H1 (cell line): Measurements from ENCODE around the gene CADM2. TPM values are rescaled to one million over a fixed set of nuclear protein-coding genes. Genes with fewer than 3 reads are reported as not detected.

Source experiments
- CTCF ChIA-PET: fragments of 300-600 bp; sonication (Branson Sonifier 250); formaldehyde crosslinking; loops from one replicate; lab custom pipeline; 2021; ENCODE audit not compliant: partially characterized antibody; lab: Charles Lee
- POLR2A ChIA-PET: fragments of 300-600 bp; sonication (Branson Sonifier 250); formaldehyde crosslinking; loops from one replicate; lab custom pipeline; 2021; ENCODE audit warnings: inconsistent platforms; ENCODE audit not compliant: partially characterized antibody; lab: Charles Lee
- DNase-seq, 2 experiments: peaks; one replicate each; pipeline versions ENCODE4 v3.0.0 to v3.0.0-alpha.2; 2010 to 2022; ENCODE audit warnings: low spot score in 2 of 2, low read depth in 1 of 2, mixed read lengths in 1 of 2
- FAIRE-seq: peaks from 2 replicates; lab custom pipeline; 2011; peaks lifted over from hg19 to GRCh38; lab: Jason Lieb, UNC
- H2AFZ ChIP-seq: 2 replicates; pipeline ENCODE4 v1.8.1; 2012; ENCODE audit warnings: low read length, inconsistent platforms
- H2AK5ac ChIP-seq: 2 replicates; pipeline ENCODE4 v1.6.1; 2013; ENCODE audit warnings: low read depth, low read length
- H2BK120ac ChIP-seq: replicated peaks from 2 replicates; pipeline ENCODE3; 2013; ENCODE audit warnings: low read depth, low read length, inconsistent platforms
- H2BK12ac ChIP-seq: 2 replicates; pipeline ENCODE4 v1.6.1; 2013; ENCODE audit warnings: low read depth, low read length
- H2BK15ac ChIP-seq: 2 replicates; pipeline ENCODE4 v1.6.1; 2013; ENCODE audit warnings: low read length
- H2BK20ac ChIP-seq: 2 replicates; pipeline ENCODE4 v1.6.1; 2013; ENCODE audit warnings: low read length
- H2BK5ac ChIP-seq: 2 replicates; pipeline ENCODE4 v1.6.1; 2013; ENCODE audit warnings: low read depth, low read length
- H3K14ac ChIP-seq: 2 replicates; pipeline ENCODE4 v1.6.1; 2013; ENCODE audit warnings: inconsistent platforms; ENCODE audit not compliant: insufficient read length
- H3K18ac ChIP-seq: 2 replicates; pipeline ENCODE4 v1.6.1; 2013; ENCODE audit warnings: low read length; ENCODE audit errors: extremely low read depth
- H3K23ac ChIP-seq: 2 replicates; pipeline ENCODE4 v1.6.1; 2013; ENCODE audit warnings: inconsistent platforms; ENCODE audit not compliant: insufficient read length
- H3K23me2 ChIP-seq: 2 replicates; pipeline ENCODE4 v1.6.1; 2013; ENCODE audit warnings: low read depth, low read length
- H3K27ac ChIP-seq: 2 replicates; pipeline ENCODE4 v1.6.1; 2011; ENCODE audit warnings: low read depth, low read length, inconsistent platforms
- H3K27me3 ChIP-seq, 4 experiments: replicated peaks in 1 of 4; 1 replicate in 1 of 4; 2 replicates in 3 of 4; pipeline versions ENCODE4 v1.6.1 to v1.8.1; 2011 to 2013; ENCODE audit warnings: low read length in 3 of 4, mild to moderate bottlenecking in 3 of 4, inconsistent platforms in 2 of 4, mixed read lengths in 2 of 4, moderate library complexity in 1 of 4; ENCODE audit not compliant: control insufficient read depth in 3 of 4, insufficient read depth in 3 of 4; ENCODE audit errors: extremely low read depth in 1 of 4
- H3K36me3 ChIP-seq, 4 experiments: 2 replicates each; pipeline versions ENCODE4 v1.6.1 to v1.8.1; 2011 to 2013; ENCODE audit warnings: mild to moderate bottlenecking in 4 of 4, low read length in 3 of 4, moderate library complexity in 2 of 4, control low read depth in 1 of 4, inconsistent platforms in 1 of 4; ENCODE audit not compliant: insufficient read depth in 4 of 4, control insufficient read depth in 2 of 4
- H3K4ac ChIP-seq: replicated peaks from 2 replicates; pipeline ENCODE3; 2013; ENCODE audit warnings: low read length, low read depth, mixed read lengths, inconsistent platforms; ENCODE audit not compliant: insufficient read length
- H3K4me1 ChIP-seq, 4 experiments: replicated peaks in 1 of 4; 1 replicate in 1 of 4; 2 replicates in 3 of 4; pipeline versions ENCODE4 v1.6.1 to v1.8.1; 2011 to 2013; ENCODE audit warnings: low read length in 3 of 4, inconsistent platforms in 2 of 4, mixed read lengths in 1 of 4; ENCODE audit not compliant: insufficient read depth in 4 of 4, control insufficient read depth in 3 of 4
- H3K4me2 ChIP-seq, 2 experiments: 2 replicates each; pipeline versions ENCODE4 v1.6.1 to v1.8.1; 2011 to 2013; ENCODE audit warnings: low read depth in 2 of 2, low read length in 2 of 2, control low read depth in 1 of 2, inconsistent platforms in 1 of 2, mild to moderate bottlenecking in 1 of 2; ENCODE audit not compliant: insufficient read depth in 1 of 2
- H3K4me3 ChIP-seq, 4 experiments: fragments of 200-600, 300-600 bp in 1 of 4; sonication (generic), shearing (Covaris generic), sonication (Bioruptor Twin) in 1 of 4; 2 replicates each; pipeline versions ENCODE4 v1.5.1 to v1.8.1; 2011 to 2016; ENCODE audit warnings: low read length in 4 of 4, low read depth in 3 of 4, control low read depth in 2 of 4, inconsistent platforms in 2 of 4, mild to moderate bottlenecking in 2 of 4, mixed read lengths in 1 of 4, moderate library complexity in 1 of 4; ENCODE audit not compliant: insufficient read depth in 2 of 4; ENCODE audit errors: extremely low read depth in 1 of 4
- H3K56ac ChIP-seq: replicated peaks from 2 replicates; pipeline ENCODE3; 2013; ENCODE audit warnings: low read depth, mild to moderate bottlenecking, mixed read lengths, low read length, inconsistent platforms; ENCODE audit not compliant: insufficient read length
- H3K79me1 ChIP-seq: 2 replicates; pipeline ENCODE4 v1.6.1; 2013; ENCODE audit warnings: low read depth, low read length, control low read depth
- H3K79me2 ChIP-seq, 2 experiments: 2 replicates each; pipeline versions ENCODE4 v1.6.1 to v1.8.1; 2012 to 2013; ENCODE audit warnings: low read length in 2 of 2, mild to moderate bottlenecking in 2 of 2, inconsistent platforms in 1 of 2; ENCODE audit not compliant: insufficient read depth in 2 of 2, control insufficient read depth in 1 of 2
- H3K9ac ChIP-seq, 4 experiments: replicated peaks in 1 of 4; 1 replicate in 1 of 4; 2 replicates in 3 of 4; pipeline versions ENCODE4 v1.6.1 to v1.8.1; 2011 to 2013; ENCODE audit warnings: low read depth in 3 of 4, low read length in 3 of 4, control low read depth in 2 of 4, mild to moderate bottlenecking in 2 of 4, moderate library complexity in 2 of 4, inconsistent platforms in 1 of 4; ENCODE audit errors: extremely low read depth in 1 of 4
- H3K9me3 ChIP-seq, 2 experiments: 2 replicates each; pipeline versions ENCODE4 v1.6.1 to v1.8.1; 2012 to 2013; ENCODE audit warnings: mild to moderate bottlenecking in 2 of 2, moderate library complexity in 2 of 2, control low read depth in 1 of 2, inconsistent platforms in 1 of 2, low read depth in 1 of 2, low read length in 1 of 2, mixed read lengths in 1 of 2; ENCODE audit not compliant: insufficient read depth in 2 of 2
- H4K20me1 ChIP-seq, 2 experiments: replicated peaks in 1 of 2; 2 replicates each; pipeline versions ENCODE3 to v1.8.1; 2011 to 2013; ENCODE audit warnings: inconsistent platforms in 2 of 2, low read length in 2 of 2, mild to moderate bottlenecking in 1 of 2; ENCODE audit not compliant: insufficient read depth in 2 of 2, control insufficient read depth in 1 of 2
- H4K5ac ChIP-seq: 2 replicates; pipeline ENCODE4 v1.6.1; 2013; ENCODE audit warnings: low read length, low read depth, mixed read lengths, inconsistent platforms; ENCODE audit not compliant: insufficient read length
- H4K8ac ChIP-seq: 2 replicates; pipeline ENCODE4 v1.8.0; 2013; ENCODE audit warnings: mild to moderate bottlenecking, moderate library complexity, low read length, inconsistent platforms; ENCODE audit not compliant: insufficient read depth; ENCODE audit errors: extremely low read depth
- H4K91ac ChIP-seq: replicated peaks from 2 replicates; pipeline ENCODE3; 2013; ENCODE audit warnings: low read length, mixed read lengths, inconsistent platforms; ENCODE audit not compliant: insufficient read length
- ASH2L ChIP-seq: fragments of 200-600, 300-600 bp; sonication (generic); IDR thresholded peaks from one replicate; pipeline ENCODE4 v1.7.1; 2017; ENCODE audit warnings: low read length
- BRCA1 ChIP-seq: IDR thresholded peaks from 2 replicates; pipeline ENCODE4 v1.6.1; 2012; ENCODE audit warnings: low read depth, low read length, improper control_type of control experiment
- CREB1 ChIP-seq: IDR thresholded peaks from 2 replicates; pipeline ENCODE4 v1.6.1; 2012; ENCODE audit warnings: inconsistent platforms
- EGR1 ChIP-seq: IDR thresholded peaks from 2 replicates; pipeline ENCODE4 v1.6.1; 2011; ENCODE audit warnings: low read depth, low read length, borderline replicate concordance
- EZH2 ChIP-seq: fragments of 200-600 bp; sonication (generic); IDR thresholded peaks from 2 replicates; pipeline ENCODE4 v1.7.1; 2012; ENCODE audit warnings: low read depth, mild to moderate bottlenecking, moderate library complexity, low read length, inconsistent platforms; ENCODE audit not compliant: severe bottlenecking
- JUND ChIP-seq: IDR thresholded peaks from 2 replicates; pipeline ENCODE4 v1.6.1; 2011; ENCODE audit warnings: mild to moderate bottlenecking, improper control_type of control experiment, low read length
- SIN3A ChIP-seq, 2 experiments: IDR thresholded peaks in 1 of 2; conservative IDR thresholded peaks in 1 of 2; 2 replicates each; pipeline ENCODE4 v1.6.1; 2011 to 2012; ENCODE audit warnings: low read length in 2 of 2, improper control_type of control experiment in 1 of 2, low read depth in 1 of 2, mild to moderate bottlenecking in 1 of 2
- SIRT6 ChIP-seq: IDR thresholded peaks from one replicate; pipeline ENCODE4 v1.7.1; 2012; ENCODE audit warnings: low read length, inconsistent platforms
- SP1 ChIP-seq: IDR thresholded peaks from 2 replicates; pipeline ENCODE4 v1.6.1; 2011; ENCODE audit warnings: low read depth, low read length
- ZNF274 ChIP-seq: IDR thresholded peaks from 2 replicates; pipeline ENCODE4 v1.7.0; 2012; ENCODE audit warnings: low read length, borderline replicate concordance; ENCODE audit errors: extremely low read depth
- WGBS, 2 experiments: shearing (Covaris generic) in 1 of 2; methylation state at CpG; one replicate each; pipeline versions ENCODE4 v1.1.6 to v1.1.7; 2013 to 2015; ENCODE audit warnings: low lambda C conversion rate in 2 of 2, mixed read lengths in 2 of 2, inconsistent platforms in 1 of 2, low coverage in 1 of 2, missing lambda C conversion rate in 1 of 2; ENCODE audit not compliant: insufficient replicate concordance in 2 of 2, insufficient coverage in 1 of 2, insufficient read length in 1 of 2; ENCODE audit errors: extremely low coverage in 1 of 2, missing lambda C conversion rate in 1 of 2; 5-methylcytosine and 5-hydroxymethylcytosine counted together
- polyA plus RNA-seq, 7 experiments: library from polyadenylated mRNA; depleted of rRNA in 3 of 7; stranded (reverse) in 5 of 7; unstranded in 2 of 7; fragments of >200 nt in 5 of 7; fragments of 200-250 nt in 2 of 7; gene quantifications; 1 replicate in 5 of 7; 2 replicates in 1 of 7; 4 replicates in 1 of 7; pipeline versions ENCODE4 v1.2.1 to v1.2.3, GENCODE V29; 2011 to 2013; ENCODE audit warnings: missing spikeins in 2 of 7, mixed read lengths in 2 of 7
- total RNA-seq: library from RNA; stranded (reverse); fragmentation: NEBNext Ultra II Directional; extraction: Animal tissue kit (Norgen Biotek cat#: 25700); gene quantifications from 2 replicates; pipeline ENCODE4 v1.2.1, GENCODE V29; 2021
- TF ChIP-seq, protein P1 (sequence below), 3 experiments: IDR thresholded peaks; 1 replicate in 2 of 3; 2 replicates in 1 of 3; pipeline versions ENCODE4 v1.5.1 to v1.6.1; 2011; ENCODE audit warnings: low read length in 3 of 3, mild to moderate bottlenecking in 3 of 3, inconsistent platforms in 2 of 3, low read depth in 1 of 3, moderate library complexity in 1 of 3; ENCODE audit not compliant: insufficient read depth in 1 of 3; ENCODE audit errors: control extremely low read depth in 1 of 3

Gene CADM2
- total and polyA plus RNA-seq, 2 of the 8 experiments (the other 6 are each of a cell fraction or from before 2014, with no cell fraction given), result 14.9 to 20.9 TPM

GRCh38 chr3:85142626-85143025 lies 183.8 kb downstream of the CADM2 start:
- Histone ChIP-seq H2BK120ac (no peak overlapping the region), H3K56ac (no peak overlapping the region), H3K4me2 (no peak overlapping the region), H3K23me2 (no peaks in the 10 kb centered on the region), H3K9ac (no peak overlapping the region), H3K23ac (no peak overlapping the region), H3K27me3 (no peaks in the 10 kb centered on the region), H3K4me1 (no peaks in the 10 kb centered on the region), H3K4ac (no peak overlapping the region), H3K9me3 (no peaks in the 10 kb centered on the region), H2BK15ac (no peak overlapping the region), H3K4me3 (no peak overlapping the region), H3K79me1 (no peaks in the 10 kb centered on the region), H3K36me3 (no peaks in the 10 kb centered on the region), H3K18ac (no peak overlapping the region), H4K5ac (no peak overlapping the region), H4K20me1 (no peaks in the 10 kb centered on the region), H2BK5ac (no peak overlapping the region), H3K14ac (no peak overlapping the region), H2AFZ (no peak overlapping the region), H3K27ac (no peak overlapping the region), H4K8ac (no peak overlapping the region), H2BK20ac (no peak overlapping the region), H2AK5ac (no peak overlapping the region), H4K91ac (no peak overlapping the region), H3K79me2 (no peaks in the 10 kb centered on the region), H2BK12ac (no peak overlapping the region)
- 92% methylated on average over 3 of the region's 3 CpGs; no CpG with 5 or more reads in 1 of the 2 experiments for WGBS, 2 experiments
- POLR2A ChIA-PET, result interaction anchor here (1.9 kb wide), 1 partner anchor 10 kb away, joined by 4 read pairs; no protein-coding TSS in a partner anchor
- CTCF ChIA-PET, result no interaction called here
- no peak for FAIRE-seq
- no peak for TF ChIP-seq ZNF274
- no peak for TF ChIP-seq SIRT6
- no peak for TF ChIP-seq CREB1
- TF ChIP-seq, protein P1, sequence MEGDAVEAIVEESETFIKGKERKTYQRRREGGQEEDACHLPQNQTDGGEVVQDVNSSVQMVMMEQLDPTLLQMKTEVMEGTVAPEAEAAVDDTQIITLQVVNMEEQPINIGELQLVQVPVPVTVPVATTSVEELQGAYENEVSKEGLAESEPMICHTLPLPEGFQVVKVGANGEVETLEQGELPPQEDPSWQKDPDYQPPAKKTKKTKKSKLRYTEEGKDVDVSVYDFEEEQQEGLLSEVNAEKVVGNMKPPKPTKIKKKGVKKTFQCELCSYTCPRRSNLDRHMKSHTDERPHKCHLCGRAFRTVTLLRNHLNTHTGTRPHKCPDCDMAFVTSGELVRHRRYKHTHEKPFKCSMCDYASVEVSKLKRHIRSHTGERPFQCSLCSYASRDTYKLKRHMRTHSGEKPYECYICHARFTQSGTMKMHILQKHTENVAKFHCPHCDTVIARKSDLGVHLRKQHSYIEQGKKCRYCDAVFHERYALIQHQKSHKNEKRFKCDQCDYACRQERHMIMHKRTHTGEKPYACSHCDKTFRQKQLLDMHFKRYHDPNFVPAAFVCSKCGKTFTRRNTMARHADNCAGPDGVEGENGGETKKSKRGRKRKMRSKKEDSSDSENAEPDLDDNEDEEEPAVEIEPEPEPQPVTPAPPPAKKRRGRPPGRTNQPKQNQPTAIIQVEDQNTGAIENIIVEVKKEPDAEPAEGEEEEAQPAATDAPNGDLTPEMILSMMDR (IDR thresholded peaks at IDR 0.05; ENCODE audit: control extremely low read depth in 1 of 3, insufficient read depth in 1 of 3, low read depth in 1 of 3, low read length in 3 of 3), result no peak
- no peak for TF ChIP-seq EZH2
- TF ChIP-seq JUND, result no peak
- no peak for TF ChIP-seq SIN3A (conservative IDR thresholded peaks at IDR 0.05 in 1 of 2, IDR thresholded peaks at IDR 0.05 in 1 of 2; ENCODE audit: low read depth in 1 of 2, low read length in 2 of 2)
- no peak for TF ChIP-seq EGR1
- no peak for TF ChIP-seq SP1
- TF ChIP-seq ASH2L, result no peak
- TF ChIP-seq BRCA1, result no peak
- no peak for DNase-seq
